ENCODE data around the gene ULBP1.
"Not testable (repeated sequence)": the region's sequence is repeated elsewhere in the genome, so short reads cannot be mapped to it uniquely, and the experiment has no call there.

ULBP1 gene

DNA sequence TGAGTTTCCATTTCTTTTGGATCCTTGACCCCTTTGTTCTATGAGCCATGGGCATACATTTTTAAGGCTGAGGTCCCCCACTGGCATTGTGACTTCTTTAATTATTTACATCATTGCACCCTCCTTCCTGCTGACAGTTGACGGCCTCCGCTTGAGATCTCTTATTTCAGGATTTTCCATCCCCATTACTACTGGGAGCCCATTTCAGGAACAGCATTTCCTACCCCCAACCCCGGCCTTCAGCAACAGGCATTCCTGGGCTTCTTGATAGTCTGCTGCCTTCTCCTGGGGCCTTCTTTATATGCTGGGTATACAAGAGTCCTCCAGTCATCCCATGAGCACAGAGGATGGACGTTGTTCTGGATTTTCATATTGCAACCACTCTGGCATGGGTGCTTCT is 3.8 kb downstream of the ULBP1 start:
- WGBS, 2 donors (ENCODE audit: extremely low coverage in 2 of 2, insufficient read length in 2 of 2, insufficient replicate concordance in 1 of 2) = no CpG with 5 or more reads among the region's 4 CpGs
- Histone ChIP-seq H2BK5ac (ENCODE audit: low read length) (no peak overlapping the region), H3K4me3 (ENCODE audit: low read length in 2 of 2) (no peak overlapping the region), H3K4me1 (ENCODE audit: control insufficient read depth in 2 of 2, insufficient read depth in 1 of 2, low read depth in 1 of 2, low read length in 2 of 2) (peaks cover 8 to 10% of the 10 kb centered on the region in 2 donors), H4K8ac (ENCODE audit: low read depth, low read length) (no peak overlapping the region), H3K27me3 (ENCODE audit: control insufficient read depth in 3 of 3, insufficient read depth in 3 of 3, low read depth in 1 of 3, low read length in 3 of 3) (peaks cover 15 to 76% (median 51%) of the 10 kb centered on the region in 3 experiments), H3K36me3 (replicated peaks in 1 of 2; ENCODE audit: control insufficient read depth in 2 of 2, insufficient read depth in 2 of 2, low read length in 2 of 2) (no peaks in the 10 kb centered on the region), H3K14ac (ENCODE audit: low read length) (no peak overlapping the region), H3K9ac (ENCODE audit: low read depth, low read length, poor library complexity) (no peak overlapping the region), H3K23ac (ENCODE audit: low read depth, low read length, poor library complexity) (no peak overlapping the region), H2AFZ (ENCODE audit: low read length) (no peak overlapping the region), H2BK12ac (ENCODE audit: low read length) (no peak overlapping the region), H3K79me1 (ENCODE audit: low read depth, low read length) (no peaks in the 10 kb centered on the region), H3K18ac (ENCODE audit: low read length) (no peak overlapping the region), H2BK120ac (ENCODE audit: low read depth, low read length) (no peak overlapping the region), H3K4me2 (ENCODE audit: insufficient read depth, low read length, poor library complexity, severe bottlenecking) (no peak overlapping the region), H2BK15ac (ENCODE audit: low read length) (no peak overlapping the region), H3K27ac (replicated peaks; ENCODE audit: low read length) (no peak overlapping the region), H2AK5ac (ENCODE audit: low read depth, low read length) (no peak overlapping the region), H3K4ac (ENCODE audit: low read length) (no peak overlapping the region), H3K9me3 (replicated peaks in 1 of 2; ENCODE audit: control insufficient read depth in 2 of 2, insufficient read depth in 1 of 2, low read depth in 1 of 2, low read length in 2 of 2) (no peaks in the 10 kb centered on the region), H4K91ac (ENCODE audit: low read depth, low read length, poor library complexity) (no peak overlapping the region)
- DNase-seq (ENCODE audit: low spot score) = no peak

DNA sequence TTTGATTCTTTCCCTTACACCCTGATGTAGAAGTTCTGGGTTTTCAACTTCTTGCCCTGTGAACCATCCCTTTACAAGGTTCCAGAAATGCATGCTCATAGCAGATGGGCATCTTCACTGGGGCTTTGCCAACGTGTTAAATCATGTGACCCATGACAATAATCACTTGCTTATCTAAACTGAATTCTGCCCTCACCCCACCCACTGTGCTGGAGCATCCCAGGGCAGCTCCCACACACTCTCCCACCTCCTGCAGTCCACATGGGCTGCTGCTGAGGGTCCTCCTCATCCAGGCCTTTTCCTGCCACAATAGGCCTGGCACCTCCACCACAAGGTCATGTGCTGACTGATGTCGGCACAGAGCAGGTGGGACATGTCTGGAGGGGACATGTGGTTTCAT is 4.3 kb downstream of the ULBP1 start:
- not testable (repeated sequence) for H2AK5ac ChIP-seq (ENCODE audit: low read depth, low read length); H3K4ac ChIP-seq (ENCODE audit: low read length); H3K18ac ChIP-seq (ENCODE audit: low read length); H3K36me3 ChIP-seq (replicated peaks in 1 of 2; ENCODE audit: control insufficient read depth in 2 of 2, insufficient read depth in 2 of 2, low read length in 2 of 2); H4K8ac ChIP-seq (ENCODE audit: low read depth, low read length); H2AFZ ChIP-seq (ENCODE audit: low read length); H2BK15ac ChIP-seq (ENCODE audit: low read length); H3K4me1 ChIP-seq (ENCODE audit: control insufficient read depth in 2 of 2, insufficient read depth in 1 of 2, low read depth in 1 of 2, low read length in 2 of 2); H4K91ac ChIP-seq (ENCODE audit: low read depth, low read length, poor library complexity); DNase-seq (ENCODE audit: low spot score); H2BK5ac ChIP-seq (ENCODE audit: low read length); H3K27ac ChIP-seq (replicated peaks; ENCODE audit: low read length); H2BK120ac ChIP-seq (ENCODE audit: low read depth, low read length); H3K4me3 ChIP-seq (ENCODE audit: low read length in 2 of 2); H3K23ac ChIP-seq (ENCODE audit: low read depth, low read length, poor library complexity); H3K4me2 ChIP-seq (ENCODE audit: insufficient read depth, low read length, poor library complexity, severe bottlenecking); H3K9ac ChIP-seq (ENCODE audit: low read depth, low read length, poor library complexity); H3K9me3 ChIP-seq (replicated peaks in 1 of 2; ENCODE audit: control insufficient read depth in 2 of 2, insufficient read depth in 1 of 2, low read depth in 1 of 2, low read length in 2 of 2); H3K79me1 ChIP-seq (ENCODE audit: low read depth, low read length); H2BK12ac ChIP-seq (ENCODE audit: low read length)
- H3K14ac ChIP-seq (ENCODE audit: low read length) = peak overlapping the region; percentile 60
- peaks cover 15 to 73% (median 47%) of the 10 kb centered on the region in 3 experiments for H3K27me3 ChIP-seq (ENCODE audit: control insufficient read depth in 3 of 3, insufficient read depth in 3 of 3, low read depth in 1 of 3, low read length in 3 of 3)
- WGBS, 2 donors (ENCODE audit: extremely low coverage in 2 of 2, insufficient read length in 2 of 2, insufficient replicate concordance in 1 of 2) = no CpG with 5 or more reads among the region's 2 CpGs

DNA sequence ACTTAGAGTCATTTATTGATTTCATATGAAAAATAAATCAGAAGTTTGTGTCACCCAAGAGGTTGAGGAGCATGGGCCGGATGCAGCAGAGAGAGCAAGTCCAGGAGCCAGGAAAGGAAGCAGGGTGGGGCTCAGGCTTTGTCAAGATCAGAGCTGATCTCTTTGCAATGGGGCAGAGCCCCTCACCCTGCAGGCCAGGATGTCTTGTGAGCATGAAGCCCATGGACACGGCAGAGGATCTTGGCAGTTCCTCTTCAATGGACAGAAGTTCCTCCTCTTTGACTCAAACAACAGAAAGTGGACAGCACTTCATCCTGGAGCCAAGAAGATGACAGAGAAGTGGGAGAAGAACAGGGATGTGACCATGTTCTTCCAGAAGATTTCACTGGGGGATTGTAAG is 5.2 kb downstream of the ULBP1 start:
- H3K4me1 ChIP-seq (ENCODE audit: control insufficient read depth in 2 of 2, insufficient read depth in 1 of 2, low read depth in 1 of 2, low read length in 2 of 2); H3K27ac ChIP-seq (replicated peaks; ENCODE audit: low read length); H2BK120ac ChIP-seq (ENCODE audit: low read depth, low read length); H2AFZ ChIP-seq (ENCODE audit: low read length); H3K36me3 ChIP-seq (replicated peaks in 1 of 2; ENCODE audit: control insufficient read depth in 2 of 2, insufficient read depth in 2 of 2, low read length in 2 of 2); H2BK12ac ChIP-seq (ENCODE audit: low read length); H3K79me1 ChIP-seq (ENCODE audit: low read depth, low read length); H3K18ac ChIP-seq (ENCODE audit: low read length); H3K9ac ChIP-seq (ENCODE audit: low read depth, low read length, poor library complexity); H2BK15ac ChIP-seq (ENCODE audit: low read length); H3K14ac ChIP-seq (ENCODE audit: low read length); H2BK5ac ChIP-seq (ENCODE audit: low read length); H4K91ac ChIP-seq (ENCODE audit: low read depth, low read length, poor library complexity); H3K4me3 ChIP-seq (ENCODE audit: low read length in 2 of 2); H3K9me3 ChIP-seq (replicated peaks in 1 of 2; ENCODE audit: control insufficient read depth in 2 of 2, insufficient read depth in 1 of 2, low read depth in 1 of 2, low read length in 2 of 2); H4K8ac ChIP-seq (ENCODE audit: low read depth, low read length); DNase-seq (ENCODE audit: low spot score); H3K4me2 ChIP-seq (ENCODE audit: insufficient read depth, low read length, poor library complexity, severe bottlenecking); H2AK5ac ChIP-seq (ENCODE audit: low read depth, low read length); H3K4ac ChIP-seq (ENCODE audit: low read length); H3K23ac ChIP-seq (ENCODE audit: low read depth, low read length, poor library complexity): not testable (repeated sequence)
- H3K27me3 ChIP-seq (ENCODE audit: control insufficient read depth in 3 of 3, insufficient read depth in 3 of 3, low read depth in 1 of 3, low read length in 3 of 3) = peaks cover 15 to 64% (median 46%) of the 10 kb centered on the region in 3 experiments
- WGBS, 2 donors (ENCODE audit: extremely low coverage in 2 of 2, insufficient read length in 2 of 2, insufficient replicate concordance in 1 of 2) = no CpG with 5 or more reads among the region's 2 CpGs

DNA sequence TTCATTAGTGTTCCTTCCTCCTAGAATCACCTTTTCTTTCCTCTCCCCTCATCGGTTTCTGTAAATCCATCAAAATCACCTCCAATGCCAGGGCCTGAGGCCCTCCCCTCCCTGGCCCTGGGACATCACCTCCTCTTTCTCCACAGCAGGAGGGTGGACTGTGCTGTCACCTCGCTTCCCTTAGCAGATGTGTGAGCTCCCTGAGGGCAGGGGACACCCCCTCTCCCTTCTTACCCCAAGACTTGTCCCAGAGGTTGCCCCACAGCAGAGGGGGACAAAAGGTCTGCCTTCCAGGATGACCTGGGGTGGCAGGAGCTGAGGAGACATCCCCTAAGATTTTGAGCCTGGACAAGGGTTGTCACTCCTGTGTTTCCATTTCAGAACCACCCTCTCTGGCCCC is 5.9 kb downstream of the ULBP1 start:
- no peaks in the 10 kb centered on the region for H3K36me3 ChIP-seq (replicated peaks in 1 of 2; ENCODE audit: control insufficient read depth in 2 of 2, insufficient read depth in 2 of 2, low read length in 2 of 2)
- H3K79me1 ChIP-seq (ENCODE audit: low read depth, low read length) = no peaks in the 10 kb centered on the region
- H2AK5ac ChIP-seq (ENCODE audit: low read depth, low read length) = no peak overlapping the region
- no peak overlapping the region for H3K27ac ChIP-seq (replicated peaks; ENCODE audit: low read length)
- no peak for DNase-seq (ENCODE audit: low spot score)
- H3K4me1 ChIP-seq (ENCODE audit: control insufficient read depth in 2 of 2, insufficient read depth in 1 of 2, low read depth in 1 of 2, low read length in 2 of 2) = peaks cover 4 to 8% of the 10 kb centered on the region in 2 donors
- H2BK15ac ChIP-seq (ENCODE audit: low read length) = no peak overlapping the region
- H2BK12ac ChIP-seq (ENCODE audit: low read length) = no peak overlapping the region
- no peaks in the 10 kb centered on the region for H3K9me3 ChIP-seq (replicated peaks in 1 of 2; ENCODE audit: control insufficient read depth in 2 of 2, insufficient read depth in 1 of 2, low read depth in 1 of 2, low read length in 2 of 2)
- H3K23ac ChIP-seq (ENCODE audit: low read depth, low read length, poor library complexity) = no peak overlapping the region
- no peak overlapping the region for H4K91ac ChIP-seq (ENCODE audit: low read depth, low read length, poor library complexity)
- H3K18ac ChIP-seq (ENCODE audit: low read length) = no peak overlapping the region
- peaks cover 7 to 61% (median 40%) of the 10 kb centered on the region in 3 experiments for H3K27me3 ChIP-seq (ENCODE audit: control insufficient read depth in 3 of 3, insufficient read depth in 3 of 3, low read depth in 1 of 3, low read length in 3 of 3)
- H3K14ac ChIP-seq (ENCODE audit: low read length) = no peak overlapping the region
- no peak overlapping the region for H2BK5ac ChIP-seq (ENCODE audit: low read length)
- H2BK120ac ChIP-seq (ENCODE audit: low read depth, low read length) = no peak overlapping the region
- H3K9ac ChIP-seq (ENCODE audit: low read depth, low read length, poor library complexity) = no peak overlapping the region
- no peak overlapping the region for H4K8ac ChIP-seq (ENCODE audit: low read depth, low read length)
- no peak overlapping the region for H3K4me2 ChIP-seq (ENCODE audit: insufficient read depth, low read length, poor library complexity, severe bottlenecking)
- no peak overlapping the region for H3K4ac ChIP-seq (ENCODE audit: low read length)
- no peak overlapping the region for H2AFZ ChIP-seq (ENCODE audit: low read length)
- H3K4me3 ChIP-seq (ENCODE audit: low read length in 2 of 2) = no peak overlapping the region
- no CpG with 5 or more reads among the region's 2 CpGs for WGBS, 2 donors (ENCODE audit: extremely low coverage in 2 of 2, insufficient read length in 2 of 2, insufficient replicate concordance in 1 of 2)

Data from neuronal stem cell (in vitro differentiated cells).